Liver (tissue), 9 donors: ENCODE results near the gene DOCK8. TPM values are rescaled to one million over a fixed set of nuclear protein-coding genes. Genes with fewer than 3 reads are reported as not detected.

Source experiments
- DNase-seq: peaks from one replicate; pipeline ENCODE4 v3.0.0-alpha.2; 2017; ENCODE audit warnings: low spot score
- H3K27ac ChIP-seq, 2 donors: one replicate each; pipeline ENCODE4 v1.7.0; 2013; ENCODE audit warnings: inconsistent platforms in 2 of 2, low read length in 2 of 2, control low read depth in 1 of 2, low read depth in 1 of 2, mild to moderate bottlenecking in 1 of 2
- H3K27me3 ChIP-seq, 4 donors: one replicate each; pipeline versions ENCODE4 v1.6.1 to v1.7.0; 2013; ENCODE audit warnings: low read length in 3 of 4, inconsistent platforms in 1 of 4, mild to moderate bottlenecking in 1 of 4, moderate library complexity in 1 of 4; ENCODE audit not compliant: control insufficient read depth in 4 of 4, insufficient read depth in 4 of 4
- H3K36me3 ChIP-seq, 4 donors: one replicate each; pipeline versions ENCODE4 v1.6.1 to v1.7.0; 2013; ENCODE audit warnings: low read length in 3 of 4, mild to moderate bottlenecking in 3 of 4, low read depth in 1 of 4, moderate library complexity in 1 of 4; ENCODE audit not compliant: control insufficient read depth in 4 of 4, insufficient read depth in 3 of 4
- H3K4me1 ChIP-seq, 4 donors: one replicate each; pipeline versions ENCODE4 v1.6.1 to v1.7.0; 2013; ENCODE audit warnings: low read length in 3 of 4, mild to moderate bottlenecking in 3 of 4, moderate library complexity in 1 of 4; ENCODE audit not compliant: control insufficient read depth in 4 of 4, insufficient read depth in 4 of 4
- H3K4me3 ChIP-seq, 3 donors: one replicate each; pipeline versions ENCODE4 v1.6.1 to v1.7.0; 2013; ENCODE audit warnings: low read length in 3 of 3, control low read depth in 1 of 3, low read depth in 1 of 3, mild to moderate bottlenecking in 1 of 3
- H3K9ac ChIP-seq, 2 donors: one replicate each; pipeline ENCODE4 v1.7.0; 2013; ENCODE audit warnings: low read length in 2 of 2, mild to moderate bottlenecking in 2 of 2, moderate library complexity in 2 of 2, control low read depth in 1 of 2, low read depth in 1 of 2
- H3K9me3 ChIP-seq, 4 donors: one replicate each; pipeline versions ENCODE4 v1.6.1 to v1.7.0; 2013; ENCODE audit warnings: low read length in 3 of 4; ENCODE audit not compliant: control insufficient read depth in 4 of 4
- EGR1 ChIP-seq, 2 donors: IDR thresholded peaks; 2 replicates each; pipeline ENCODE4 v1.6.1; 2016 to 2018; ENCODE audit warnings: antibody characterized with exemption in 2 of 2, low read depth in 2 of 2
- FOXA1 ChIP-seq: IDR thresholded peaks from 2 replicates; pipeline ENCODE4 v1.6.1; 2016; ENCODE audit warnings: antibody characterized with exemption
- FOXA2 ChIP-seq: IDR thresholded peaks from 2 replicates; pipeline ENCODE4 v1.6.1; 2016; ENCODE audit warnings: antibody characterized with exemption
- GABPA ChIP-seq, 2 donors: IDR thresholded peaks in 1 of 2; conservative IDR thresholded peaks in 1 of 2; 2 replicates each; pipeline ENCODE4 v1.6.1; 2016; ENCODE audit warnings: antibody characterized with exemption in 2 of 2, mild to moderate bottlenecking in 1 of 2, moderate library complexity in 1 of 2
- HNF4A ChIP-seq, 2 donors: conservative IDR thresholded peaks; 2 replicates each; pipeline ENCODE4 v1.6.1; 2016; ENCODE audit warnings: antibody characterized with exemption in 2 of 2, mild to moderate bottlenecking in 2 of 2
- HNF4G ChIP-seq: IDR thresholded peaks from 2 replicates; pipeline ENCODE4 v1.6.1; 2016; ENCODE audit warnings: antibody characterized with exemption
- NR2F2 ChIP-seq: IDR thresholded peaks from 2 replicates; pipeline ENCODE4 v1.6.1; 2016; ENCODE audit warnings: antibody characterized with exemption
- RAD21 ChIP-seq, 2 donors: IDR thresholded peaks; 2 replicates each; pipeline ENCODE4 v1.6.1; 2016; ENCODE audit warnings: antibody characterized with exemption in 2 of 2, mild to moderate bottlenecking in 2 of 2
- RXRA ChIP-seq, 2 donors: IDR thresholded peaks; 2 replicates each; pipeline ENCODE4 v1.6.1; 2017 to 2018; ENCODE audit warnings: antibody characterized with exemption in 2 of 2, mild to moderate bottlenecking in 1 of 2
- SP1 ChIP-seq: IDR thresholded peaks from 2 replicates; pipeline ENCODE4 v1.6.1; 2018; ENCODE audit warnings: antibody characterized with exemption, mild to moderate bottlenecking
- TAF1 ChIP-seq: conservative IDR thresholded peaks from 2 replicates; pipeline ENCODE4 v1.6.1; 2016; ENCODE audit warnings: antibody characterized with exemption, mild to moderate bottlenecking
- YY1 ChIP-seq: IDR thresholded peaks from 2 replicates; pipeline ENCODE4 v1.6.1; 2016; ENCODE audit warnings: antibody characterized with exemption, mild to moderate bottlenecking
- WGBS: extraction: QIAGEN DNeasy Blood & Tissue Kit; methylation state at CpG from one replicate; pipeline ENCODE4 v1.1.7; 2013; 5-methylcytosine and 5-hydroxymethylcytosine counted together
- polyA plus RNA-seq, 2 donors: library from polyadenylated mRNA; stranded (reverse) in 1 of 2; unstranded in 1 of 2; fragments of 200-250 nt in 1 of 2; fragments of >200 nt in 1 of 2; fragmentation: Nextera tagmentation in 1 of 2; extraction: Ambion mirVana in 1 of 2; gene quantifications; one replicate each; pipeline versions ENCODE4 v1.2.1 to v1.2.3, GENCODE V29; 2013 to 2015
- total RNA-seq, 2 donors: library from RNA; depleted of rRNA; stranded (reverse); fragments of >200 nt; gene quantifications; one replicate each; pipeline ENCODE4 v1.2.3, GENCODE V29; 2014
- TF ChIP-seq, protein P1 (sequence below): fragments of 150-350 bp; IDR thresholded peaks from 2 replicates; pipeline ENCODE4 v1.5.1; 2017; ENCODE audit warnings: improper control_type of control experiment, low read depth, low read length; ENCODE audit not compliant: missing input control
- TF ChIP-seq, protein P2 (sequence below): IDR thresholded peaks from 2 replicates; pipeline ENCODE4 v1.6.1; 2016; ENCODE audit warnings: antibody characterized with exemption
- TF ChIP-seq, protein P3 (sequence below): IDR thresholded peaks from 2 replicates; pipeline ENCODE4 v1.6.1; 2016; ENCODE audit warnings: antibody characterized with exemption
- TF ChIP-seq, protein P4 (sequence below): IDR thresholded peaks from 2 replicates; pipeline ENCODE4 v1.6.1; 2016; ENCODE audit warnings: antibody characterized with exemption
- TF ChIP-seq, protein P5 (sequence below): IDR thresholded peaks from 2 replicates; pipeline ENCODE4 v1.6.1; 2016; ENCODE audit warnings: antibody characterized with exemption, mild to moderate bottlenecking
- donor health status: healthy.
- donor health status: healthy.
- donor health status: healthy.
- donor health status: healthy.
- donor health status: healthy.

Gene DOCK8
- total and polyA plus RNA-seq, 4 donors = 3.8 to 22.6 (median 7.4) TPM

DNA sequence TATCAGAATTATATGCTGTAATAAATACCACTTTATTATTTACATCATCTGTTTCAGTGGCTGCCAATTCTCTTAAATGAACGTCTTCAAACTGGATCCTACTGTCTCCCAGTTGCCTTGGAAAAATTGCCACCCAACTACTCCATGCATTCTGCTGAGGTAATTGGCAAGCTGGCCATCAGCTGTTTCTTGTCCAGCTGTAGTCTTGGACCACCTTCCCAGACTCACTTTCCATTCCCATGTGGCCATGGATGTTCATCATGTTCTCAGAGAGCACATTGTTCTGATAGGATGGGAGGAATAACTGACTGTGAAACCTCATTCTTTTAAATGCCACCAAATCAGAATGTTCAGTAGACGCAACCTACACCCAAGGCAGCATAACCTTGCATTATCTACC lies 157.5 kb downstream of the DOCK8 start:
- H3K36me3 ChIP-seq = peaks cover 1 to 13% (median 4%) of the 10 kb centered on the region in 4 donors
- H3K9ac ChIP-seq = no peak overlapping the region
- no peak overlapping the region for H3K27ac ChIP-seq
- no peak for DNase-seq
- no peak overlapping the region for H3K4me3 ChIP-seq
- H3K4me1 ChIP-seq = no peaks in the 10 kb centered on the region
- WGBS = 90% methylated on average over 2 of the region's 2 CpGs
- H3K9me3 ChIP-seq = no peaks in the 10 kb centered on the region
- H3K27me3 ChIP-seq = peaks cover 0 to 6% (median 0%) of the 10 kb centered on the region in 4 donors
- no peak for TF ChIP-seq TAF1
- TF ChIP-seq NR2F2 = no peak
- no peak for TF ChIP-seq GABPA (IDR thresholded peaks at IDR 0.05 in 1 of 2, conservative IDR thresholded peaks at IDR 0.05 in 1 of 2)
- TF ChIP-seq, protein P1, sequence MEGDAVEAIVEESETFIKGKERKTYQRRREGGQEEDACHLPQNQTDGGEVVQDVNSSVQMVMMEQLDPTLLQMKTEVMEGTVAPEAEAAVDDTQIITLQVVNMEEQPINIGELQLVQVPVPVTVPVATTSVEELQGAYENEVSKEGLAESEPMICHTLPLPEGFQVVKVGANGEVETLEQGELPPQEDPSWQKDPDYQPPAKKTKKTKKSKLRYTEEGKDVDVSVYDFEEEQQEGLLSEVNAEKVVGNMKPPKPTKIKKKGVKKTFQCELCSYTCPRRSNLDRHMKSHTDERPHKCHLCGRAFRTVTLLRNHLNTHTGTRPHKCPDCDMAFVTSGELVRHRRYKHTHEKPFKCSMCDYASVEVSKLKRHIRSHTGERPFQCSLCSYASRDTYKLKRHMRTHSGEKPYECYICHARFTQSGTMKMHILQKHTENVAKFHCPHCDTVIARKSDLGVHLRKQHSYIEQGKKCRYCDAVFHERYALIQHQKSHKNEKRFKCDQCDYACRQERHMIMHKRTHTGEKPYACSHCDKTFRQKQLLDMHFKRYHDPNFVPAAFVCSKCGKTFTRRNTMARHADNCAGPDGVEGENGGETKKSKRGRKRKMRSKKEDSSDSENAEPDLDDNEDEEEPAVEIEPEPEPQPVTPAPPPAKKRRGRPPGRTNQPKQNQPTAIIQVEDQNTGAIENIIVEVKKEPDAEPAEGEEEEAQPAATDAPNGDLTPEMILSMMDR = no peak
- no peak for TF ChIP-seq EGR1 (IDR thresholded peaks at IDR 0.05; ENCODE audit: low read depth in 2 of 2)
- TF ChIP-seq FOXA2 = no peak
- TF ChIP-seq RAD21 (IDR thresholded peaks at IDR 0.05) = no peak
- TF ChIP-seq, protein P2, sequence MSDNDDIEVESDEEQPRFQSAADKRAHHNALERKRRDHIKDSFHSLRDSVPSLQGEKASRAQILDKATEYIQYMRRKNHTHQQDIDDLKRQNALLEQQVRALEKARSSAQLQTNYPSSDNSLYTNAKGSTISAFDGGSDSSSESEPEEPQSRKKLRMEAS = no peak

DNA sequence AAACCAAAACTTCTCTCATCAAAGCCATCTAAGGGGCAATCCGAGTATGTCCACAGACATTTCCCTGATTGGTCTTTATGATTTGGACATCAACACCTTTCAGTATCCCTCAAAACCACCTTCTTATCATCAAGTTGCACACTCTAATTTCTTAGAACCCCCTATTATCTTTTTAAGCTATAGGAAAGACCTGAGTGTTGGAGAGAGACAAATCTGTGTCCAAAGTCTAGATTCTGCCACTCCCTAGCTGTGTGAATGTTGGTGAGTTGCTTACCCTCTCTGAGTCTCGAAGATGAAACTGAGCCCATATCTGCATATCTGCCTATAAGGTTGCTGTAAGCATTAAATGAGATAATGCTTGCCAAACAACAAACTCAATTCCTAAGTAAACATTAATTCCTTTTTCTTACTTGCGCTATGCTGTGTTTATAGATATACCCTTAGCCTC lies 159.1 kb downstream of the DOCK8 start:
- DNase-seq = no peak
- no peak overlapping the region for H3K27ac ChIP-seq
- no peaks in the 10 kb centered on the region for H3K9me3 ChIP-seq
- peaks cover 0 to 8% (median 0%) of the 10 kb centered on the region in 4 donors for H3K27me3 ChIP-seq
- TF ChIP-seq FOXA1 (no peak), HNF4G (no peak), FOXA2 (no peak), HNF4A (conservative IDR thresholded peaks at IDR 0.05) (no peak), YY1 (no peak), GABPA (IDR thresholded peaks at IDR 0.05 in 1 of 2, conservative IDR thresholded peaks at IDR 0.05 in 1 of 2) (no peak), TAF1 (no peak), NR2F2 (no peak), SP1 (no peak), RXRA (IDR thresholded peaks at IDR 0.05) (no peak), RAD21 (IDR thresholded peaks at IDR 0.05) (no peak), EGR1 (IDR thresholded peaks at IDR 0.05; ENCODE audit: low read depth in 2 of 2) (no peak)
- TF ChIP-seq, protein P2 = no peak
- TF ChIP-seq, protein P3, sequence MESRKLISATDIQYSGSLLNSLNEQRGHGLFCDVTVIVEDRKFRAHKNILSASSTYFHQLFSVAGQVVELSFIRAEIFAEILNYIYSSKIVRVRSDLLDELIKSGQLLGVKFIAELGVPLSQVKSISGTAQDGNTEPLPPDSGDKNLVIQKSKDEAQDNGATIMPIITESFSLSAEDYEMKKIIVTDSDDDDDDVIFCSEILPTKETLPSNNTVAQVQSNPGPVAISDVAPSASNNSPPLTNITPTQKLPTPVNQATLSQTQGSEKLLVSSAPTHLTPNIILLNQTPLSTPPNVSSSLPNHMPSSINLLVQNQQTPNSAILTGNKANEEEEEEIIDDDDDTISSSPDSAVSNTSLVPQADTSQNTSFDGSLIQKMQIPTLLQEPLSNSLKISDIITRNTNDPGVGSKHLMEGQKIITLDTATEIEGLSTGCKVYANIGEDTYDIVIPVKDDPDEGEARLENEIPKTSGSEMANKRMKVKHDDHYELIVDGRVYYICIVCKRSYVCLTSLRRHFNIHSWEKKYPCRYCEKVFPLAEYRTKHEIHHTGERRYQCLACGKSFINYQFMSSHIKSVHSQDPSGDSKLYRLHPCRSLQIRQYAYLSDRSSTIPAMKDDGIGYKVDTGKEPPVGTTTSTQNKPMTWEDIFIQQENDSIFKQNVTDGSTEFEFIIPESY = no peak
- TF ChIP-seq, protein P4, sequence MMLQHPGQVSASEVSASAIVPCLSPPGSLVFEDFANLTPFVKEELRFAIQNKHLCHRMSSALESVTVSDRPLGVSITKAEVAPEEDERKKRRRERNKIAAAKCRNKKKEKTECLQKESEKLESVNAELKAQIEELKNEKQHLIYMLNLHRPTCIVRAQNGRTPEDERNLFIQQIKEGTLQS = no peak
- TF ChIP-seq, protein P5, sequence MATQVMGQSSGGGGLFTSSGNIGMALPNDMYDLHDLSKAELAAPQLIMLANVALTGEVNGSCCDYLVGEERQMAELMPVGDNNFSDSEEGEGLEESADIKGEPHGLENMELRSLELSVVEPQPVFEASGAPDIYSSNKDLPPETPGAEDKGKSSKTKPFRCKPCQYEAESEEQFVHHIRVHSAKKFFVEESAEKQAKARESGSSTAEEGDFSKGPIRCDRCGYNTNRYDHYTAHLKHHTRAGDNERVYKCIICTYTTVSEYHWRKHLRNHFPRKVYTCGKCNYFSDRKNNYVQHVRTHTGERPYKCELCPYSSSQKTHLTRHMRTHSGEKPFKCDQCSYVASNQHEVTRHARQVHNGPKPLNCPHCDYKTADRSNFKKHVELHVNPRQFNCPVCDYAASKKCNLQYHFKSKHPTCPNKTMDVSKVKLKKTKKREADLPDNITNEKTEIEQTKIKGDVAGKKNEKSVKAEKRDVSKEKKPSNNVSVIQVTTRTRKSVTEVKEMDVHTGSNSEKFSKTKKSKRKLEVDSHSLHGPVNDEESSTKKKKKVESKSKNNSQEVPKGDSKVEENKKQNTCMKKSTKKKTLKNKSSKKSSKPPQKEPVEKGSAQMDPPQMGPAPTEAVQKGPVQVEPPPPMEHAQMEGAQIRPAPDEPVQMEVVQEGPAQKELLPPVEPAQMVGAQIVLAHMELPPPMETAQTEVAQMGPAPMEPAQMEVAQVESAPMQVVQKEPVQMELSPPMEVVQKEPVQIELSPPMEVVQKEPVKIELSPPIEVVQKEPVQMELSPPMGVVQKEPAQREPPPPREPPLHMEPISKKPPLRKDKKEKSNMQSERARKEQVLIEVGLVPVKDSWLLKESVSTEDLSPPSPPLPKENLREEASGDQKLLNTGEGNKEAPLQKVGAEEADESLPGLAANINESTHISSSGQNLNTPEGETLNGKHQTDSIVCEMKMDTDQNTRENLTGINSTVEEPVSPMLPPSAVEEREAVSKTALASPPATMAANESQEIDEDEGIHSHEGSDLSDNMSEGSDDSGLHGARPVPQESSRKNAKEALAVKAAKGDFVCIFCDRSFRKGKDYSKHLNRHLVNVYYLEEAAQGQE = no peak
- TF ChIP-seq, protein P1 = no peak
- H3K9ac ChIP-seq = no peak overlapping the region
- H3K4me3 ChIP-seq = no peak overlapping the region
- H3K36me3 ChIP-seq = peaks cover 1 to 13% (median 6%) of the 10 kb centered on the region in 4 donors
- WGBS = 88% methylated on average over 3 of the region's 3 CpGs
- H3K4me1 ChIP-seq = no peaks in the 10 kb centered on the region
